MCF 10A (cell line): ENCODE data around the gene DDX47. TPM values are rescaled to one million over a fixed set of nuclear protein-coding genes. Genes with fewer than 3 reads are reported as not detected.
A peak's percentile ranks its signal among the peaks of the same experiment; 100 is the strongest.

Experiments used
- BruUV-seq: library from RNA; stranded (reverse); fragments of 400-500 nt; replicated peaks from 2 replicates; lab custom pipeline; 2021; lab: Mats Ljungman, UMichigan
- CTCF ChIA-PET: fragments of 300-600 bp; sonication (Branson Sonifier 250); formaldehyde crosslinking; extraction: SDS; loops from one replicate; lab custom pipeline; 2021; ENCODE audit warnings: antibody characterized with exemption, inconsistent platforms; lab: Yijun Ruan, JAX
- POLR2A ChIA-PET: fragments of 300-600, 350-650 bp; sonication (Branson Sonifier 250); formaldehyde crosslinking; extraction: SDS; loops from one replicate; lab custom pipeline; 2020; ENCODE audit warnings: antibody characterized with exemption, inconsistent platforms; lab: Yijun Ruan, JAX
- DNase-seq: peaks from one replicate; pipeline ENCODE4 v3.0.0-alpha.2; 2018; ENCODE audit not compliant: unreplicated experiment
- H3K27ac Mint-ChIP-seq: one replicate; pipeline ENCODE4 v1.8.0; 2022; ENCODE audit warnings: mild to moderate bottlenecking, low read depth, mixed read lengths; ENCODE audit not compliant: unreplicated experiment
- H3K27me3 Mint-ChIP-seq: one replicate; pipeline ENCODE4 v1.8.0; 2022; ENCODE audit warnings: mixed read lengths; ENCODE audit not compliant: insufficient read depth, unreplicated experiment
- H3K36me3 Mint-ChIP-seq: one replicate; pipeline ENCODE4 v1.8.0; 2022; ENCODE audit warnings: mild to moderate bottlenecking, moderate library complexity, mixed read lengths; ENCODE audit not compliant: insufficient read depth, unreplicated experiment
- H3K4me1 Mint-ChIP-seq: one replicate; pipeline ENCODE4 v1.8.0; 2022; ENCODE audit warnings: mixed read lengths; ENCODE audit not compliant: insufficient read depth, unreplicated experiment
- H3K4me3 Mint-ChIP-seq: one replicate; pipeline ENCODE4 v1.8.0; 2022; ENCODE audit warnings: mild to moderate bottlenecking, moderate library complexity, mixed read lengths; ENCODE audit not compliant: unreplicated experiment
- H3K9me3 Mint-ChIP-seq: one replicate; pipeline ENCODE4 v1.8.0; 2022; ENCODE audit warnings: mixed read lengths; ENCODE audit not compliant: unreplicated experiment
- intact Hi-C: fragments of 100-400 bp; cut with micrococcal nuclease; formaldehyde crosslinking; loops from 2 replicates; pipeline ENCODE4 v1.14.1; 2022
- total RNA-seq: library from RNA; stranded (reverse); gene quantifications from 2 replicates; pipeline ENCODE4 v1.2.3, GENCODE V29; 2022
- TF ChIP-seq, protein P1 (sequence below): fragments of 200-600 bp; IDR thresholded peaks from one replicate; pipeline ENCODE4 v1.8.0; 2022; ENCODE audit warnings: antibody characterized with exemption, mild to moderate bottlenecking; ENCODE audit not compliant: unreplicated experiment

DDX47 gene
- total RNA-seq, 1 experiment from 2014 or later = 47.7 TPM

DNA sequence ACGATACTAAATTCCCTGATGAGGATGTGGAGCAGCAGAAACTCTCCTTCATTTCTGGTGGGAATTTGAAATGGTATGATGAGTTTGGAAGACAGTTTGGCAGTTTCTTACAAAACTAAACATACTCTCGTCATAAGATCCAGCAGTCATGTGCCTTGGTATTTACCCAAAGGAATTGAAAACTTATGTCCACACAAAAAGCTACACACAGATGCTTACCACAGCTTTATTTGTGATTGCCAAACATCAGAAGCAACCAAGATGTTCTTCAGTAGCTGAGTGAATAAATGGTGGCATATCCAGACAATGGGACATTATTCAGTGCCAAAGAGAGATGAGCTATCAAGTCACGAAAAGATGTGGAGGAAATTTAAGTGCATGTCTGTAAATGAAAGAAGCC is 38.4 kb upstream of the DDX47 start:
- no peaks in the 10 kb centered on the region for H3K36me3 Mint-ChIP-seq
- no peak for DNase-seq
- H3K27me3 Mint-ChIP-seq = no peaks in the 10 kb centered on the region
- TF ChIP-seq, protein P1, sequence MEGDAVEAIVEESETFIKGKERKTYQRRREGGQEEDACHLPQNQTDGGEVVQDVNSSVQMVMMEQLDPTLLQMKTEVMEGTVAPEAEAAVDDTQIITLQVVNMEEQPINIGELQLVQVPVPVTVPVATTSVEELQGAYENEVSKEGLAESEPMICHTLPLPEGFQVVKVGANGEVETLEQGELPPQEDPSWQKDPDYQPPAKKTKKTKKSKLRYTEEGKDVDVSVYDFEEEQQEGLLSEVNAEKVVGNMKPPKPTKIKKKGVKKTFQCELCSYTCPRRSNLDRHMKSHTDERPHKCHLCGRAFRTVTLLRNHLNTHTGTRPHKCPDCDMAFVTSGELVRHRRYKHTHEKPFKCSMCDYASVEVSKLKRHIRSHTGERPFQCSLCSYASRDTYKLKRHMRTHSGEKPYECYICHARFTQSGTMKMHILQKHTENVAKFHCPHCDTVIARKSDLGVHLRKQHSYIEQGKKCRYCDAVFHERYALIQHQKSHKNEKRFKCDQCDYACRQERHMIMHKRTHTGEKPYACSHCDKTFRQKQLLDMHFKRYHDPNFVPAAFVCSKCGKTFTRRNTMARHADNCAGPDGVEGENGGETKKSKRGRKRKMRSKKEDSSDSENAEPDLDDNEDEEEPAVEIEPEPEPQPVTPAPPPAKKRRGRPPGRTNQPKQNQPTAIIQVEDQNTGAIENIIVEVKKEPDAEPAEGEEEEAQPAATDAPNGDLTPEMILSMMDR = no peak
- H3K9me3 Mint-ChIP-seq = no peaks in the 10 kb centered on the region
- no peak overlapping the region for H3K4me3 Mint-ChIP-seq
- CTCF ChIA-PET = interaction anchor here (0.6 kb wide), 1 partner anchor 437 kb away, joined by 4 read pairs; no protein-coding TSS in a partner anchor
- no TSS peak for BruUV-seq
- POLR2A ChIA-PET = no interaction called here
- intact Hi-C loops = no loop called here
- H3K4me1 Mint-ChIP-seq = peaks cover 20% of the 10 kb centered on the region
- H3K27ac Mint-ChIP-seq = no peak overlapping the region

GRCh38 chr12:12776261-12776660 is 36.9 kb upstream of the DDX47 start:
- ChIA-PET POLR2A (interaction anchor here (0.5 to 1.5 kb wide), 5 partner anchors 11 to 289 kb away, joined by 3 to 7 read pairs (median 4); no protein-coding TSS in a partner anchor), CTCF (interaction anchor here (0.6 to 1.5 kb wide), 5 partner anchors 12 to 1545 kb away, joined by 3 to 5 read pairs (median 3); no protein-coding TSS in a partner anchor)
- DNase-seq = peak; percentile 72
- no peak overlapping the region for H3K4me3 Mint-ChIP-seq
- no peak overlapping the region for H3K27ac Mint-ChIP-seq
- intact Hi-C loops = no loop called here
- H3K4me1 Mint-ChIP-seq = peaks cover 21% of the 10 kb centered on the region
- H3K9me3 Mint-ChIP-seq = no peaks in the 10 kb centered on the region
- BruUV-seq = no TSS peak
- H3K36me3 Mint-ChIP-seq = no peaks in the 10 kb centered on the region
- no peaks in the 10 kb centered on the region for H3K27me3 Mint-ChIP-seq
- TF ChIP-seq, protein P1 = no peak

DNA sequence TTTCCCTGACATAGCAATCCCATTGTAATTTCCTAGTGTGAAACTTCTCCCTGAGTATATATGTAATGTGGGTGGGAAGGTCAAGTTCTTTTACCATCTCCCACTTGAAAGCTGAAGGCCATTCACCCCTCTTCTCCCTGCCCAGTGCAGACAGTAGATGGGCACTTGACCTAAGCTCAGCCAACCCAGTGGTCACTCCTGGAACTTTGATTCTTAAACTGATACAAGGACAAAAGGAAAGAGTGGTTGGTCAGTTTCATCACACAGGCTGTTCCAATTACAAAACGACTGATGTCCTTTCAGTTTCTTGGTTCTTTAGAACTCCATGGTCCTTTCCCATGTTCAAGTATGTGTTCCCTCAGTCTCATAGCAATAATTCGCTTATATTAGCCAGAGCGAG is 36.1 kb upstream of the DDX47 start:
- intact Hi-C loops = no loop called here
- TF ChIP-seq, protein P1 = no peak
- DNase-seq = no peak
- Mint-ChIP-seq H3K9me3 (no peaks in the 10 kb centered on the region), H3K27ac (no peak overlapping the region), H3K4me1 (peaks cover 22% of the 10 kb centered on the region), H3K27me3 (no peaks in the 10 kb centered on the region), H3K36me3 (no peaks in the 10 kb centered on the region), H3K4me3 (no peak overlapping the region)
- POLR2A ChIA-PET = interaction anchor here (1.5 kb wide), 1 partner anchor 434 kb away, joined by 3 read pairs; no protein-coding TSS in a partner anchor
- CTCF ChIA-PET = interaction anchor here (1.1 kb wide), 1 partner anchor 40 kb away, joined by 4 read pairs; no protein-coding TSS in a partner anchor
- no TSS peak for BruUV-seq

DNA sequence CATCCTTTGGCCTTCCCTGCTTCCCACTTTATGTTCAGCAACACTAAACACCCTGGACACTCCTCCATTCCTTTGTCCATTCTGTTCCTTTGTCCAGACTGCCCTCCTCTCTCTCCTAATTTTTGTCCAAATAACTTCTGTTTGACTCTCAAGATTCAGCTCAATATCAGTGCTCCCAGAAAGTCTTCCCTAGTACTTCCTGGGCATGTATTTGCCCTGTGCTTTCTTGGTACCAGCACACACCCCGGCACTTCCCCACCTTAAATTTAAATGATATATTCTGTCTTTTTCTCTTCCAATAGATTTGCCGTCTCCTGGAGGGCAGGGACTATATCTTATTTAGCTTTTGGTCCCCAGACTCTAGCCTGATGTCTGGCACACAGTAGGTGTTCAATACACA is 34.1 kb upstream of the DDX47 start:
- Mint-ChIP-seq H3K36me3 (no peaks in the 10 kb centered on the region), H3K4me3 (no peak overlapping the region), H3K4me1 (peaks cover 26% of the 10 kb centered on the region), H3K27me3 (no peaks in the 10 kb centered on the region), H3K9me3 (no peaks in the 10 kb centered on the region), H3K27ac (peak overlapping the region; percentile 44)
- ChIA-PET POLR2A (interaction anchor here (0.6 to 1.3 kb wide), 9 partner anchors 10 to 197 kb away, joined by 3 to 5 read pairs (median 4); no protein-coding TSS in a partner anchor), CTCF (interaction anchor here (0.7 to 1.1 kb wide), 2 partner anchors 10 to 43 kb away, joined by 3 read pairs; no protein-coding TSS in a partner anchor)
- no TSS peak for BruUV-seq
- intact Hi-C loops = no loop called here
- no peak for DNase-seq
- TF ChIP-seq, protein P1 = no peak
